T follicular helper cell (primary cell): ENCODE data around the gene MYLK.

ENCODE experiments used
- DNase-seq: peaks from one replicate; pipeline ENCODE4 v3.0.0-alpha.2; 2020; ENCODE audit warnings: low read depth

The MYLK gene

DNA sequence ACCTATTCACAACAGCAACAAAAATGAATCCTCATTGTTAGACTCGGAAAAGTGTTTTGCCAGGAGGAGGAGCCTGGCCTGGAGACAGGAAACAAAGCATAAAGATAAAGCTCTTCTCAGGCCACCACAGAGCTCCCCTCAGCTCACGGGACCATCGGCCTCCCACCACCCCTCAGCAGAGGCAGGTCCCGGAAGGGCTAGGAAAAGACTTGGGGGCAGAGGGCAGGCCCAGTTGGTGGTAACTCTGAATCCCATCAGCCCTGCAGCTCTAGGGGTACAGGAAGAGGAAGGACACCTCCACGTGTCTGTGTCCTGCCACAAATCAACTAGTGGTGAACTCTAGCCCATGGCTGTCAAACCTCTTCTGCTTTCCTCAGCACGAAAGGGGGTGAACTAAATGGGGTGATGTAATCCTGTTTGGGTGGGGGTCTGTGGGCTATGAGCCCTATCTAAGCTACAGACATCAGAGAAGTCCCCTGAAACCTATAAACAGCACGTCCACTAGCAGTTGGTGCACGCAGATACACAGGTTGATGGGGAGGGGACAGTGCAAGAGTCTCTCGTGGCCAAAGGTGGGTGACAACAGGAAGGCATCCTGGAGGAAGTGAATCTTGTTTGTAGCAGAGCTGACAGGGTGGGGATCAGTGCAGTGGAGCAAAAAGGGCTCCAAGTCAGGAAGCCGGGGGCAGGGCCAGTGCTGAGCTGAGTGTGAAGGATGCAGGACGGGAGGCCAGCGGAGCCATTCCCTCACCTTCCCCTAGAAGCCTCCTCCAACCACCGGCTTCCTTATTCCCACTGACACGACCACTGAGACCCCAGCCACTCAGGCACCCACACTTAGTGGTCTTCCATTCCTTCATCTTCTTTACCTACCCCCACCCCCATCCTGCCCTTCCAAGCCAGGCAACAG, 188.1 kb downstream of the MYLK start:
- DNase-seq = no peak

GRCh38 chr3:123695152-123695551, 189.0 kb downstream of the MYLK start:
- no peak for DNase-seq

DNA sequence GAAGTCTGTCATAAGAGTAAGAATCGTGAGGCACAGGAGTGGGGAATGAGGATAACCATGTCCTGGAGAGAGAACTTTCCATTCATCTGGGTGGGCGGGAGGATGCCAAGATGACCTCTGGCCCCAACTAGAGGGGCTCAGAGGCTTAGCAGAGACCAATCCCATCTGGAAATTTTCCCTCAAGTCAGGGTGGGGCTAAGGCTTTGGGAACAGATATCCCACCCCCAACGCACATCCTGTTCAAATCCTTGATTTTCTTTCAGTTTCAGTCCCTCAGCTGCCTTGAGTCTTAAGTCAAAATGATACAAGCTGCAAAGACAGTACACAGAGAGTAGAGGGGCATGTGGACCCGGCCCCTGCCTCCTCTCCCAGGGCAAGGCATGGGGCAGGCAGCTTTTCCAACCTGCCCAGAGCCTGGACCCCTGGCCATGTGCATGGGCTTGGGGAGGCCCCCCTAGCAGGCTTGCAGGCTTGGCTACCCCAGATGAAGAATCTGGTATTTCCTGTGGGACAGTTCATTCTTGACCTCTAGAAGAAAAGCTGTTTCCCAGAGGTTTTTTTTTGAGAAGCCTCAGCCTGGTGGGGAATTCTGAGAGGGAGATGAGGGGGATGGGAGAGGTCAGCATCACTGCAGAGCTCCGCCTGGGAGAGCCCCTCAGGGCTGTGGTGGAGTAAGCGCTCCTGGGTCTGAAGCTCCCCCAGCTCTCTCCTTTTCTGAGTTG, 189.6 kb downstream of the MYLK start:
- DNase-seq = no peak

- no peak for DNase-seq
Observed at GRCh38 chr3:123693584-123694190, 190.4 kb downstream of the MYLK start.

DNA sequence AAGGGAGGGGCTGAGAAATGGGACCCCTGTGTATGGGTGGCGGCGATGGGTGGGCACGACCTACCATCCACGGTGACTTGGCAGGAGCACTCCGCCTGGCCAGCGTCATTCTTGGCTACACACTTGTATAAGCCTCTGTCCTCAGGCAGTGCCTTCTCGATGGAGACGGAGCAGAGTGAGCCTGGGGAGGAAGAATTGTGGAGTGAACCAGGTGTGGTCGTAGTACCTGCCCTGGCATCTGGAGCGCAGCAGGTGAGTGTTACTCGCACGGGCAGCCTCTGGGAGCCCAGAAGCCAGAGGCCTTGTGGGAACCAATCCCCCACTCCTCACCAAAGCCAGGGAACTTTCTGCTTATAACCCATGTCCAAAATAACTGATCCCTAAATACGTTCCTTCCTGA, 191.5 kb downstream of the MYLK start:
- no peak for DNase-seq

GRCh38 chr3:123692041-123692440, 192.1 kb downstream of the MYLK start:
- no peak for DNase-seq

DNA sequence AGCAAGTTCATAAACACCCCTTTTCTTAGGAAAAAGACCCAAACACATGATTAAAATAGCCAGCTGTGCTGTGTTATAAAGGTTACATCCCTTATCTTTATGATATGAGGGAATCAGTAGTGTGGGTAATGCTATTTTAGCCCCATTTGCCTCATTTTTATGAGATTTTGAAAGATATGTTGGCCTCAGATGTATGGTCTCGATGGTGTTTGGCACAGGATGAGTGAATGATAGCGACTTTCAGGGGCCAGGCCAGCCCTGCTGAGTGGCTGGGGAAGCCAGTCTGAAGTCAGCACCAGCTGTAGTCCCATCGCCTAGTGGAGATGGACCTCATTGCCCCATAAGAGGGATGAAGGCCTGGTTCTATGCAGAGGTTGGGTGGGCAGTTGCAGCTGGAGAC, 194.3 kb downstream of the MYLK start:
- DNase-seq = no peak

GRCh38 chr3:123688241-123688747, 195.8 kb downstream of the MYLK start:
- no peak for DNase-seq

- no peak for DNase-seq
Observed at GRCh38 chr3:123687286-123687685, 196.8 kb downstream of the MYLK start.

GRCh38 chr3:123686251-123686650, 197.9 kb downstream of the MYLK start:
- DNase-seq = no peak

- DNase-seq = no peak
Observed at GRCh38 chr3:123685780-123686179, 198.4 kb downstream of the MYLK start.

DNA sequence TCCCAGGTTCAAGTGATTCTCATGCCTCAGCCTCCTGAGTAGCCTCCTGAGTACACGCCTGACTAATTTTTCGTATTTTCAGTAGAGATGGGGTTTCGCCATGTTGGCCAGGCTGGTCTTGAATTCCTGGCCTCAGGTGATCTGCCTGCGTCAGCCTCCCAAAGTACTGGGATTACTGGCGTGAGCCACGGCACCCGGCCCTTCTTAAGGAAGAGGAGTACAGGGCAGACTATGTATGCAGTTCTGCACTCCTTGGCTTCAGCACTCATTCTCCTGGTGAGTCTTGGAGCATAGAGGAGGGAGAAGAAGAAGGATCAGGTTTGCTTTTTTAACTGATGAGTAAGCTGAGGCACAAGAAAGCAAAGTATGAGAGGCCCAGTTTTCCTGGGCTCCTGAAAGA, 199.5 kb downstream of the MYLK start:
- DNase-seq = no peak

- no peak for DNase-seq
Observed at GRCh38 chr3:123684209-123684608, 199.9 kb downstream of the MYLK start.

- DNase-seq = no peak
Observed at GRCh38 chr3:123683505-123684154, 200.5 kb downstream of the MYLK start.

GRCh38 chr3:123682781-123683504, 201.2 kb downstream of the MYLK start:
- DNase-seq = no peak

DNA sequence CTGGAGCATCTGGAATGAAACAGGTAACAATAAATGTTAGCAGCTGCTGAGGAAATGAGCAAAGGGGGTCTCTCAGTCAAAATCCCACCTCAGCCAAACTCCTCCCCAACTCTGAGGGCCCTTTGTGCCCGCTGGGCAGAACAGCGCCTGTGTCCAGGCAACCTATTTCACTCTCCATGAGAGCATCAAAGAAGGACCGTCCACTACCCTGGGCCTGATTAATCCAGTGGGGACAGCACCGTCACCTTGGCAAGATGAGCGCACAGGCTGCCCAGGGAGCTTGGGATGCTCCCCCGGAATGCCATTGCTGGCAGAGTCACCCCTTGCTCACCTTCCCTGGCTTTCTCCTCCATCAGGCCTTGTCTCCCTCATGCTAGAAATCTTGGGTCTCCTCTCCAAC, 201.8 kb downstream of the MYLK start:
- DNase-seq = no peak

DNA sequence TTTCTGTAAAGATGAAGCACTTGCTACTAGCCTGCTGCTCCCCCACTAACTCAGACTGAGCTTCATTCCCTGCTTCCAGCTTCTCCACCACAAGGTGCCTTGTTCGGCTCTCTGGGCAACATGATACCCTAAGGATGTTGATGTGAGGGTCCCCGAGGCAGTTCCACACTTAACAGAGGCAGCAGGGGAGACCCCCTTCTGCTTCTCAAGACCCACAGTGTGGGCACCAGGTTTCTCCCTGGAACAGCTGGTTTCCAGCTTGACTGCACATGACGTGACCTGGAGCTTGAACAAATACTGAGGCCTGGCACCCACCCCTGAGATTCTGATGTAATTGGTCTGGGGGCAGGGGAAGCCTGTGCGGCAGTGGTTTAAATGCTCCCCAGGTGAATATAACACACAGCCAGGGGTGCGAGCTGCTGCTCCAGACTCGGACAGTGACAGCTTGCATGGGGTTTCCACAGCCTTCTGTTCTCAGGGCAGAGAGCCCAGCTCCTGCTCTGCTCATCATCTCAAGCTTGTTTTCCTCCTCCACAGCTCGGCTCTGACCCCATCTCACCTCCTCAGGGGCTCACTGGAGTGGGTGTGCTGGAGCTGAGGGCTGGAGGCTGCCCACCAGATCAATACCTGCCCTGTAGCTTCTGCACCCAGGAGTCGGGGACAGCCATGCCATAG, 204.3 kb downstream of the MYLK start:
- DNase-seq = no peak

GRCh38 chr3:123678108-123678511, 206.0 kb downstream of the MYLK start:
- no peak for DNase-seq

DNA sequence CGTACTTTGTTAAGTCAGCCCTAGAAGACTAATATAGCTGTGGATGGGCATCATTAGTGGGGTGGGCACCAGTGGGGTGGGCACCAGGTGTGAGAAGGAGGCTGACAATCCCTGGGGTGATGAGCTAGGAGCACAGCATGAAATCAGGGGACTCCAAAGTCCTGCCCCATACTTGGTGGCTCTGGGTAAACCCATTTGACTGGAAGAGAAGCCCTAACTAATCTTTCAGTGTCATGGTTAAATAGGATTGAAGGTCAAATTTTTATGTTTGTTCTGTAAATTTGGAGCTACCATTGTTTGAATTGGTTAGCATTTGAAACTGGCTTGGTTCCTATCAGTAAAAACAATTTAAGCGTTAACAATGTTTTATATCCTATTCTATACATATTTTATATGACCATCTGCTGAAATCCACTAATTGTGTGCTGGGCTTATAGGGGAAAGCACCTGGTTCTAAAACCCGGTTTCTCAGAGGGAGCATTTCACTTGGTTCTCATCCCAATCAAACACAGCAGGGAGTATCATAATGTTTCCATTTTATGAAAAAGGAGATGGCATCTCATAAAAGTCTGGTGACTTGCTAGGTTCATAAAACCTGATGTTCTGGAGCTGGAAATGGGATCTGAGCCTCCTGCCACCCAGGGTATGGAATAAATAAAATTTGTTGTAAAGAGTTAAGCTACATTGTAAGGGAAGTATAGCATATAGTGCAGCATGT, 211.5 kb downstream of the MYLK start:
- DNase-seq = no peak

DNA sequence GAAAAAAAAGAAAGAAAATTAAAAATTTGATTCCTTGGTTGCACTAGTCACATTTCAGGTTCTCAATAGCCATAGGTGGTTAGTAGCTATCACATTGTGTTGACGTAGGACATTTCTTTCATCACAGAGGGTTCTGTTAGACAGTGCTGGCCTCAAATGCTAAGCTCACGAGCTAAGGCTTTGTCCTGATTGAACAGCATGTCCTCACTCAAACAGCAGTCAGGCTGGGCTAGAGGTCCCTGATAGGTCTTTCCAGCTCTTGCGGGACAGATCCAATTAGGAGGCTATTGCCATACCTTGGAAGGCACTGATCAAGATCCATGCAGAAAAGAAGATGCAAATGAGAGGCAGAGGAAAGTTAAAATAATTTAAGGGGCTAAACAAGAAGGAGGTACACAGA, 213.4 kb downstream of the MYLK start:
- DNase-seq = no peak
